Trophoblast cell (in vitro differentiated cells and primary cell): ENCODE results near the gene CHAT.
A peak's percentile ranks its signal among the peaks of the same experiment; 100 is the strongest.

Experiments
- DNase-seq, 2 donors: peaks; one replicate each; pipeline ENCODE4 v3.0.0-alpha.2; 2016
- H2AFZ ChIP-seq: 2 replicates; pipeline ENCODE4 v1.6.1; 2013; ENCODE audit warnings: low read length, moderate library complexity, mild to moderate bottlenecking; ENCODE audit not compliant: insufficient read depth, poor library complexity
- H2AK5ac ChIP-seq: 2 replicates; pipeline ENCODE4 v1.6.1; 2013; ENCODE audit warnings: mild to moderate bottlenecking, low read length
- H2BK120ac ChIP-seq: 2 replicates; pipeline ENCODE4 v1.6.1; 2013; ENCODE audit warnings: low read length, mild to moderate bottlenecking, moderate library complexity; ENCODE audit not compliant: insufficient read depth, poor library complexity
- H2BK12ac ChIP-seq: 2 replicates; pipeline ENCODE4 v1.6.1; 2013; ENCODE audit warnings: mild to moderate bottlenecking, low read length, moderate library complexity
- H2BK5ac ChIP-seq: 2 replicates; pipeline ENCODE4 v1.6.1; 2013; ENCODE audit warnings: low read length, low read depth, moderate library complexity, mild to moderate bottlenecking; ENCODE audit not compliant: poor library complexity
- H3K14ac ChIP-seq: 2 replicates; pipeline ENCODE4 v1.6.1; 2013; ENCODE audit warnings: mild to moderate bottlenecking, low read length
- H3K18ac ChIP-seq: 2 replicates; pipeline ENCODE4 v1.6.1; 2013; ENCODE audit warnings: mild to moderate bottlenecking, low read length
- H3K23ac ChIP-seq: 2 replicates; pipeline ENCODE4 v1.6.1; 2013; ENCODE audit warnings: low read length
- H3K27ac ChIP-seq: 2 replicates; pipeline ENCODE4 v1.5.1; 2013; ENCODE audit warnings: low read depth, mild to moderate bottlenecking, inconsistent platforms, low read length, moderate library complexity
- H3K27me3 ChIP-seq: 2 replicates; pipeline ENCODE4 v1.6.1; 2013; ENCODE audit warnings: inconsistent platforms, mild to moderate bottlenecking, low read length, moderate library complexity; ENCODE audit not compliant: insufficient read depth
- H3K36me3 ChIP-seq, 2 experiments: 1 replicate in 1 of 2; 2 replicates in 1 of 2; pipeline ENCODE4 v1.6.1; 2013; ENCODE audit warnings: low read length in 2 of 2, mild to moderate bottlenecking in 2 of 2, moderate library complexity in 1 of 2; ENCODE audit not compliant: insufficient read depth in 2 of 2, control insufficient read depth in 1 of 2
- H3K4ac ChIP-seq: 2 replicates; pipeline ENCODE4 v1.6.1; 2013; ENCODE audit warnings: low read depth, mild to moderate bottlenecking, low read length, moderate library complexity
- H3K4me1 ChIP-seq, 2 experiments: 1 replicate in 1 of 2; 2 replicates in 1 of 2; pipeline ENCODE4 v1.6.1; 2013; ENCODE audit warnings: low read length in 2 of 2, mild to moderate bottlenecking in 2 of 2, moderate library complexity in 1 of 2; ENCODE audit not compliant: insufficient read depth in 2 of 2, control insufficient read depth in 1 of 2
- H3K4me2 ChIP-seq: 2 replicates; pipeline ENCODE4 v1.6.1; 2013; ENCODE audit warnings: inconsistent platforms, mild to moderate bottlenecking, low read length, moderate library complexity
- H3K4me3 ChIP-seq: 2 replicates; pipeline ENCODE4 v1.5.1; 2013; ENCODE audit warnings: mild to moderate bottlenecking, low read depth, low read length, inconsistent platforms
- H3K79me1 ChIP-seq: one replicate; pipeline ENCODE4 v1.6.1; 2013; ENCODE audit warnings: low read length
- H3K79me2 ChIP-seq: 2 replicates; pipeline ENCODE4 v1.6.1; 2013; ENCODE audit warnings: low read length, mild to moderate bottlenecking; ENCODE audit not compliant: control insufficient read depth, insufficient read depth, poor library complexity
- H3K9ac ChIP-seq: 2 replicates; pipeline ENCODE4 v1.6.1; 2013; ENCODE audit warnings: mild to moderate bottlenecking, low read length
- H3K9me3 ChIP-seq: 2 replicates; pipeline ENCODE4 v1.6.1; 2013; ENCODE audit warnings: low read depth, mild to moderate bottlenecking, control low read depth, inconsistent platforms, low read length; ENCODE audit not compliant: insufficient read depth
- H4K12ac ChIP-seq: 2 replicates; pipeline ENCODE4 v1.6.1; 2013; ENCODE audit warnings: low read depth, mild to moderate bottlenecking, low read length, moderate library complexity
- H4K8ac ChIP-seq: 2 replicates; pipeline ENCODE4 v1.6.1; 2013; ENCODE audit warnings: low read depth, mild to moderate bottlenecking, low read length, moderate library complexity
- H4K91ac ChIP-seq: one replicate; pipeline ENCODE4 v1.6.1; 2013; ENCODE audit warnings: low read depth, mild to moderate bottlenecking, low read length, moderate library complexity
- WGBS: extraction: QIAGEN DNeasy Blood & Tissue Kit; methylation state at CpG from one replicate; pipeline ENCODE4 v1.1.7; 2013; ENCODE audit warnings: missing lambda C conversion rate; ENCODE audit not compliant: insufficient read length, insufficient coverage; ENCODE audit errors: extremely low coverage; 5-methylcytosine and 5-hydroxymethylcytosine counted together

The CHAT gene

DNA sequence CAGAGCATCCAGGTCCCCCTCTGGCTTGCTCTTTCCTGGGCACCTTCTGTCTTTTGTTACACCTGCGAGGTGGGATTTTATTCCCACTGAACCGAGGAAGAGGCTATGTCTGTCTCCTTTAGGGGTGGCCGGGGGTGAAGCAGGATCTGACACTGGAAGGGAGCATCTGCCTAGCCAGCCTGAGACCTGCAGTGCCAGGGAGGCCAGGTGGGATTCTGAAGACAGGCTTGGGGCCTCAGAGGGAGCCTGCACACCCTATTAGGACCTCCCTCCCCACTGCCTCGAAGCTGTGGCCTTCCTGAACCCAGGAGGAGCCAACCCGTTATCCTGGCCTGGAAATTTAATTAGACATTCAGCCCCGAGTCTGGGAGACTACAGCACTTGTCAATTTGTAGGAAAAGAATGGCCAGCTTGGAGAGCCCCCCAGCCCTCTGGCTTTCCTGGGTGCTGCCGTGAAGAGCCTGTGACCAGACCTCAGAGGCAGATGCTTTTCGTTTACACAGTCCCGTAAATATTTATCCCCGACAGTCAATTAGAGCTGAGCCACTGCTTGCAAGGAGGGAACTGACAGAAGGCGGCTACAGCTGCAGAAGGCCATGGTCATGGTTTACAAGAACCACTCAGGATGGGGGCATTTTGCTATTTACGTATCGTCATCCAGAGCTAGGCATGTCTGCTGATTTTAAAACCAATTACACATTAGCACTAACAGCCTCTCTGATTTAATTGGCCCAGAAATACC, 19.7 kb downstream of the CHAT start:
- H3K9me3 ChIP-seq, result no peaks in the 10 kb centered on the region
- no peak overlapping the region for H3K9ac ChIP-seq
- peak overlapping the region; percentile 32 for H2BK5ac ChIP-seq
- H2AK5ac ChIP-seq, result peak overlapping the region; percentile 60
- H4K8ac ChIP-seq, result no peak overlapping the region
- H3K4me2 ChIP-seq, result no peak overlapping the region
- H3K4ac ChIP-seq, result no peak overlapping the region
- H3K4me1 ChIP-seq, result peaks cover 5 to 8% of the 10 kb centered on the region in 2 experiments
- no peak overlapping the region for H2BK120ac ChIP-seq
- no peak overlapping the region for H3K23ac ChIP-seq
- no peaks in the 10 kb centered on the region for H3K79me2 ChIP-seq
- no peak overlapping the region for H2AFZ ChIP-seq
- peak overlapping the region; percentile 67 for H2BK12ac ChIP-seq
- no peak overlapping the region for H4K12ac ChIP-seq
- peak overlapping the region; percentile 61 for H4K91ac ChIP-seq
- DNase-seq, result no peak
- no peaks in the 10 kb centered on the region for H3K27me3 ChIP-seq
- H3K79me1 ChIP-seq, result peaks cover 6% of the 10 kb centered on the region
- peak overlapping the region; percentile 36 for H3K14ac ChIP-seq
- H3K18ac ChIP-seq, result peak overlapping the region; percentile 23
- WGBS, result no CpG with 5 or more reads among the region's 13 CpGs
- no peaks in the 10 kb centered on the region for H3K36me3 ChIP-seq
- H3K27ac ChIP-seq, result no peak overlapping the region
- H3K4me3 ChIP-seq, result no peak overlapping the region

DNA sequence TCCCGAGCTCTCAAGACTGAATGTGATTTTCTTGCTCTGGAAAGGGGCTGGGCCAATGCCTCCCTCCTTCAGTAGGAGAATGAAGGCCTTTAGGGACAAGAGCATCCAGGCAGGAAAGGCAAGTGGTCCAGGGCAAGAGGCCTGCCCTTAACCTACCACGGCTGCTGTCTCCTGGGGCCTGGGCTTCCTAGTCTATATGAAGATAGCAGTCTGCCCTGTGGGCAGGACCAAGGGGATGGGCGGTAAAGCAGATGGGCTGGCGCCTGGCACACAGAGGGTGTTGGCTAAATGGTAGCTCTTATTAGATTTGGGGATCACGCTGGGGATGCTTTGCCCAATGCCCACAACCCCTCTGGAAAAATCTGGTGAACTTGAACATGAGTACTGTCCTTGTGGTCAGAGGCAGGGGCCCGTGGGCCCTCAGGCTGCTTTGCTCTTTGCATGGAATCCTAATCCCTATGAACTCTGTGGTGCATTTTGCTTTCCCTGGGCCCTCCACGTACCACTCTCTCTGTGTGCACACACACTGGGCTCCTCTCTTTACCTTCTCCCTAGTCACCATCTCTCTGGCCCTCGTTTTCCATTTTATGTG, 20.3 kb downstream of the CHAT start:
- Histone ChIP-seq H3K9me3 (no peaks in the 10 kb centered on the region), H3K4me2 (no peak overlapping the region), H3K79me2 (no peaks in the 10 kb centered on the region), H3K4me1 (peaks cover 5 to 8% of the 10 kb centered on the region in 2 experiments), H3K18ac (no peak overlapping the region), H3K14ac (no peak overlapping the region), H2AK5ac (no peak overlapping the region), H2AFZ (no peak overlapping the region), H4K91ac (no peak overlapping the region), H2BK120ac (no peak overlapping the region), H3K23ac (no peak overlapping the region), H3K27me3 (no peaks in the 10 kb centered on the region), H4K8ac (no peak overlapping the region), H3K79me1 (peaks cover 6% of the 10 kb centered on the region), H3K27ac (no peak overlapping the region), H2BK12ac (no peak overlapping the region), H3K36me3 (no peaks in the 10 kb centered on the region), H4K12ac (no peak overlapping the region), H3K4ac (no peak overlapping the region), H3K4me3 (no peak overlapping the region), H3K9ac (peak overlapping the region; percentile 62), H2BK5ac (no peak overlapping the region)
- DNase-seq, result no peak
- WGBS, result no CpG with 5 or more reads among the region's 8 CpGs

DNA sequence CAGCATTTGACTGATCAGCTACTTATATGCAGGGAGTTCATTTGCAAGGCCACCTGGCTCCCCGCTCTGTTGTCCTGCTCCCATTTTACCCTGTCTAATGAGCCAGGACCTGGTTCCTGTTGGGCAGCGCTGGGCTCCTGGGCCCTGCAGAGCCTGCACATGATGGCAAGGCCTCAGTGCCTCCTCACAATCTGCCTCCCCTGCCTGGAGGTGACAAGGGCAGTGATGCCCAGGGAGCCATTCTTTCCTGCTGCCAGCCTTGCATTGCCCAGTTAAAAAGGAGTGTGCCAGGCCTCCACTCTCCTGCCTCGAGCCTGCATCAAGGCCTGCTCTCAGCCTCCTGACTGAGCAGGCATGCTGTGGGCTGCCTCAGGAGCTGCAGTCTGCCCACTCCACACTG, 28.5 kb downstream of the CHAT start:
- Histone ChIP-seq H3K79me1 (no peaks in the 10 kb centered on the region), H3K36me3 (no peaks in the 10 kb centered on the region), H3K27ac (no peak overlapping the region), H3K4me2 (no peak overlapping the region), H4K12ac (no peak overlapping the region), H4K8ac (no peak overlapping the region), H2BK120ac (no peak overlapping the region), H3K4me3 (no peak overlapping the region), H3K9me3 (peaks cover 2% of the 10 kb centered on the region), H2AFZ (no peak overlapping the region), H3K23ac (no peak overlapping the region), H3K18ac (no peak overlapping the region), H3K4ac (no peak overlapping the region), H4K91ac (no peak overlapping the region), H2AK5ac (no peak overlapping the region), H2BK12ac (no peak overlapping the region), H3K4me1 (no peaks in the 10 kb centered on the region), H3K9ac (no peak overlapping the region), H3K27me3 (no peaks in the 10 kb centered on the region), H3K14ac (no peak overlapping the region), H3K79me2 (no peaks in the 10 kb centered on the region), H2BK5ac (no peak overlapping the region)
- DNase-seq, result no peak
- WGBS, result no CpG with 5 or more reads among the region's 3 CpGs

DNA sequence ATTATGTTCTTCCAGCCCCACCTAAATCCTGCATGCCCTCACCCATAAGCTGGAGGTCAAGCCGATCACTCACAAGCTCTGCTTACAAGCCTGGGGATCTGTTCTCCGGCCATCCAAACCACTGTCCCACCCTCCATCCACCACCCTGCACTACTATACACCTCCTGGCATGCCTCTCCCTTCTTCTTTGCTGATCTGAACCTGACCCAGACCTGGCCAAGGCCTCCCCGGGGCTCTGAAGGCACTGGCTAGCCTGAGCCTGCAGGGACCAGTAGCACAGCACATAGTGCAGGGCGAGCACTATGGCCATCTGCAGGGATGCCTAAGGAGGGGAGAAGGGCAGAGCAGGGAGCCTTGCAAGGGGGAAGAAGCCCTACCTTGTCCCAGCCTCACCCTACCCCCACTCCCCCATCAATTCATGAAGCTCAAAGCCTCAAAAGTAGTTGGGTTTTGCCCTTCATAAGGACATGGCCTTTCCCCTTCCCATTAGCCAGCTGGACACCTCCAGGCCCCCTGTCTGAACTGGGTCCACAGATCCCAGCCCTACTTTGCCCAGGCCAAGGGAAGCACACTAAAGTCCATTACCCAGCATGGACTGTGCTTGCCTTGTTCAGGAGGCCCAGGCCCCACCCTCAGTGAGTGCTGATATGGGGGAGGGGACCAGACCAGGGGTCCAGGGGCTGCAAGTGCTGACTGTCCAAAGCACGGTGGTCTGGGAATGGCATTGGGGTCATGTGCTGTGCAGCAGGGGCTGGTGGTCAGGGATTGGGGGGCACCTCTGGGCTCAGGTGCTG, 29.6 kb downstream of the CHAT start:
- Histone ChIP-seq H3K4me2 (no peak overlapping the region), H3K4me1 (peaks cover 0 to 2% of the 10 kb centered on the region in 2 experiments), H4K12ac (no peak overlapping the region), H3K9me3 (peaks cover 2% of the 10 kb centered on the region), H3K18ac (no peak overlapping the region), H4K8ac (no peak overlapping the region), H2BK120ac (no peak overlapping the region), H3K79me1 (no peaks in the 10 kb centered on the region), H3K23ac (no peak overlapping the region), H3K27ac (no peak overlapping the region), H3K79me2 (no peaks in the 10 kb centered on the region), H2BK12ac (no peak overlapping the region), H3K36me3 (no peaks in the 10 kb centered on the region), H4K91ac (no peak overlapping the region), H3K4ac (no peak overlapping the region), H2AK5ac (no peak overlapping the region), H2AFZ (no peak overlapping the region), H3K14ac (no peak overlapping the region), H2BK5ac (no peak overlapping the region), H3K4me3 (no peak overlapping the region), H3K27me3 (no peaks in the 10 kb centered on the region), H3K9ac (no peak overlapping the region)
- no peak for DNase-seq
- WGBS, result no CpG with 5 or more reads among the region's 5 CpGs
